HCT116 (cell line): ENCODE data around the gene TECPR1. TPM values are rescaled to one million over a fixed set of nuclear protein-coding genes. Genes with fewer than 3 reads are reported as not detected.

Experiments used
- ATAC-seq: fragments of 200-7000 bp; cut with Tn5 transposase; 2 replicates; pipeline ENCODE4 v1.9.1; 2020; ENCODE audit warnings: mild to moderate bottlenecking, moderate library complexity
- BruUV-seq: library from RNA; stranded (reverse); fragments of 400-500 nt; replicated peaks from 2 replicates; lab custom pipeline; 2021; lab: Mats Ljungman, UMichigan
- CTCF ChIA-PET: fragments of 300-600 bp; sonication (Branson Sonifier 250); formaldehyde crosslinking; loops from one replicate; lab custom pipeline; 2021; ENCODE audit warnings: antibody characterized with exemption; lab: Charles Lee
- POLR2A ChIA-PET: fragments of 300-600, 350-600 bp; sonication (Branson Sonifier 250); formaldehyde crosslinking; loops from one replicate; lab custom pipeline; 2021; ENCODE audit warnings: antibody characterized with exemption; lab: Charles Lee
- RAD21 ChIA-PET, 2 experiments: fragments of 300-600 bp; sonication (Branson Sonifier 250); formaldehyde crosslinking; loops; one replicate each; lab custom pipeline; 2023; ENCODE audit warnings: low total read pairs in 2 of 2; ENCODE audit not compliant: uncharacterized antibody in 2 of 2, unreplicated experiment in 2 of 2, low non-redundant PET in 1 of 2; lab: Charles Lee
- DNase-seq: peaks from one replicate; pipeline ENCODE4 v3.0.0-alpha.2; 2010; ENCODE audit warnings: low read depth, low spot score
- H2AFZ ChIP-seq: fragments of 200-600 bp; shearing (Covaris generic), sonication (generic); 2 replicates; pipeline ENCODE4 v1.6.1; 2017; ENCODE audit warnings: low read depth, mixed run types, mixed read lengths, antibody characterized with exemption, low read length; ENCODE audit not compliant: poor library complexity, severe bottlenecking
- H3K27ac ChIP-seq: 2 replicates; pipeline ENCODE4 v1.5.1; 2012; ENCODE audit warnings: low read depth, low read length
- H3K27me3 ChIP-seq: fragments of 200-600 bp; sonication (generic); 2 replicates; pipeline ENCODE4 v1.6.1; 2016; ENCODE audit warnings: mixed run types, low read length, mixed read lengths; ENCODE audit not compliant: insufficient read depth
- H3K36me3 ChIP-seq, 2 experiments: fragments of 200-500 bp in 1 of 2; fragments of 200-600 bp in 1 of 2; sonication (Bioruptor generic) in 1 of 2; sonication (generic) in 1 of 2; 2 replicates each; pipeline versions ENCODE4 v1.5.1 to v1.6.1; 2014 to 2016; ENCODE audit warnings: low read length in 2 of 2, inconsistent platforms in 1 of 2, mixed read lengths in 1 of 2, mixed run types in 1 of 2; ENCODE audit not compliant: insufficient read depth in 2 of 2, control insufficient read depth in 1 of 2
- H3K4me1 ChIP-seq, 2 experiments: fragments of 200-600 bp in 1 of 2; sonication (generic) in 1 of 2; 2 replicates each; pipeline versions ENCODE4 v1.5.1 to v1.6.1; 2012 to 2017; ENCODE audit warnings: low read length in 2 of 2, inconsistent platforms in 1 of 2, mild to moderate bottlenecking in 1 of 2, mixed read lengths in 1 of 2, mixed run types in 1 of 2, moderate library complexity in 1 of 2; ENCODE audit not compliant: insufficient read depth in 2 of 2, control insufficient read depth in 1 of 2
- H3K4me2 ChIP-seq: fragments of 200-600 bp; sonication (generic); 2 replicates; pipeline ENCODE4 v1.6.1; 2017; ENCODE audit warnings: mixed run types, low read length, mixed read lengths
- H3K4me3 ChIP-seq, 2 experiments: fragments of 200-600 bp in 1 of 2; sonication (generic) in 1 of 2; replicated peaks in 1 of 2; 2 replicates each; pipeline ENCODE4 v1.5.1; 2011 to 2016; ENCODE audit warnings: low read length in 2 of 2, control low read depth in 1 of 2, low read depth in 1 of 2, mild to moderate bottlenecking in 1 of 2, mixed read lengths in 1 of 2, mixed run types in 1 of 2
- H3K79me2 ChIP-seq: fragments of 200-600 bp; sonication (generic); 2 replicates; pipeline ENCODE4 v1.6.1; 2017; ENCODE audit warnings: mild to moderate bottlenecking, mixed run types, low read length, moderate library complexity, mixed read lengths; ENCODE audit not compliant: insufficient read depth
- H3K9ac ChIP-seq: fragments of 200-600 bp; sonication (generic); 2 replicates; pipeline ENCODE4 v1.6.1; 2016; ENCODE audit warnings: low read length, mixed read lengths
- H3K9me2 ChIP-seq: fragments of 200-600 bp; sonication (generic), shearing (Covaris generic); 2 replicates; pipeline ENCODE4 v1.6.1; 2017; ENCODE audit warnings: mixed run types, mild to moderate bottlenecking, moderate library complexity; ENCODE audit not compliant: insufficient read depth
- H3K9me3 ChIP-seq, 2 experiments: fragments of 200-500 bp in 1 of 2; fragments of 200-600 bp in 1 of 2; sonication (Bioruptor generic) in 1 of 2; sonication (generic) in 1 of 2; 2 replicates each; pipeline ENCODE4 v1.6.1; 2014 to 2017; ENCODE audit warnings: low read length in 2 of 2, mixed read lengths in 2 of 2, inconsistent platforms in 1 of 2, low read depth in 1 of 2, mild to moderate bottlenecking in 1 of 2, mixed run types in 1 of 2, moderate library complexity in 1 of 2; ENCODE audit not compliant: control insufficient read depth in 1 of 2, insufficient read depth in 1 of 2
- H4K20me1 ChIP-seq: fragments of 200-600 bp; sonication (generic), shearing (Covaris generic); 2 replicates; pipeline ENCODE4 v1.6.1; 2017; ENCODE audit warnings: mixed run types, mild to moderate bottlenecking, moderate library complexity; ENCODE audit not compliant: insufficient read depth
- CBX3 ChIP-seq: IDR thresholded peaks from 2 replicates; pipeline ENCODE4 v1.6.1; 2012; ENCODE audit warnings: low read depth
- EGR1 ChIP-seq: IDR thresholded peaks from 2 replicates; pipeline ENCODE4 v1.6.1; 2012; ENCODE audit warnings: low read depth
- FOSL1 ChIP-seq: IDR thresholded peaks from 2 replicates; pipeline ENCODE4 v1.6.1; 2012; ENCODE audit warnings: low read depth
- RAD21 ChIP-seq: IDR thresholded peaks from 2 replicates; pipeline ENCODE4 v1.6.1; 2012; ENCODE audit warnings: low read depth, mild to moderate bottlenecking
- intact Hi-C: fragments of 100-400 bp; cut with micrococcal nuclease; formaldehyde crosslinking; loops from 2 replicates; pipeline ENCODE4 v1.10.0; 2022
- total RNA-seq: library from RNA; stranded (reverse); gene quantifications from one replicate; pipeline ENCODE4 v1.2.1, GENCODE V29; 2021; ENCODE audit not compliant: unreplicated experiment
- TF ChIP-seq, protein P1 (sequence below): IDR thresholded peaks from 2 replicates; pipeline ENCODE4 v1.6.1; 2012; ENCODE audit warnings: low read depth
- TF ChIP-seq, protein P2 (sequence below): IDR thresholded peaks from 2 replicates; pipeline ENCODE4 v1.6.1; 2012

The TECPR1 gene
- total RNA-seq, 1 experiment from 2014 or later, result 19.9 TPM

GRCh38 chr7:98200364-98200763 is 51.7 kb downstream of the TECPR1 start:
- H3K79me2 ChIP-seq, result peaks cover 7% of the 10 kb centered on the region; the same call in 1 of the 2 replicates
- no peak overlapping the region for H3K9ac ChIP-seq
- POLR2A ChIA-PET, result no interaction called here
- H3K9me2 ChIP-seq, result no peaks in the 10 kb centered on the region
- RAD21 ChIA-PET, result no interaction called here
- no peaks in the 10 kb centered on the region for H3K9me3 ChIP-seq
- no TSS peak for BruUV-seq
- no peak for TF ChIP-seq EGR1
- TF ChIP-seq, protein P1, sequence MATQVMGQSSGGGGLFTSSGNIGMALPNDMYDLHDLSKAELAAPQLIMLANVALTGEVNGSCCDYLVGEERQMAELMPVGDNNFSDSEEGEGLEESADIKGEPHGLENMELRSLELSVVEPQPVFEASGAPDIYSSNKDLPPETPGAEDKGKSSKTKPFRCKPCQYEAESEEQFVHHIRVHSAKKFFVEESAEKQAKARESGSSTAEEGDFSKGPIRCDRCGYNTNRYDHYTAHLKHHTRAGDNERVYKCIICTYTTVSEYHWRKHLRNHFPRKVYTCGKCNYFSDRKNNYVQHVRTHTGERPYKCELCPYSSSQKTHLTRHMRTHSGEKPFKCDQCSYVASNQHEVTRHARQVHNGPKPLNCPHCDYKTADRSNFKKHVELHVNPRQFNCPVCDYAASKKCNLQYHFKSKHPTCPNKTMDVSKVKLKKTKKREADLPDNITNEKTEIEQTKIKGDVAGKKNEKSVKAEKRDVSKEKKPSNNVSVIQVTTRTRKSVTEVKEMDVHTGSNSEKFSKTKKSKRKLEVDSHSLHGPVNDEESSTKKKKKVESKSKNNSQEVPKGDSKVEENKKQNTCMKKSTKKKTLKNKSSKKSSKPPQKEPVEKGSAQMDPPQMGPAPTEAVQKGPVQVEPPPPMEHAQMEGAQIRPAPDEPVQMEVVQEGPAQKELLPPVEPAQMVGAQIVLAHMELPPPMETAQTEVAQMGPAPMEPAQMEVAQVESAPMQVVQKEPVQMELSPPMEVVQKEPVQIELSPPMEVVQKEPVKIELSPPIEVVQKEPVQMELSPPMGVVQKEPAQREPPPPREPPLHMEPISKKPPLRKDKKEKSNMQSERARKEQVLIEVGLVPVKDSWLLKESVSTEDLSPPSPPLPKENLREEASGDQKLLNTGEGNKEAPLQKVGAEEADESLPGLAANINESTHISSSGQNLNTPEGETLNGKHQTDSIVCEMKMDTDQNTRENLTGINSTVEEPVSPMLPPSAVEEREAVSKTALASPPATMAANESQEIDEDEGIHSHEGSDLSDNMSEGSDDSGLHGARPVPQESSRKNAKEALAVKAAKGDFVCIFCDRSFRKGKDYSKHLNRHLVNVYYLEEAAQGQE, result no peak
- no peak for TF ChIP-seq CBX3
- TF ChIP-seq, all 23 proteins: peak for 0
- Histone ChIP-seq H2AFZ (no peak overlapping the region), H3K36me3 (no peaks in the 10 kb centered on the region), H4K20me1 (no peaks in the 10 kb centered on the region), H3K27ac (no peak overlapping the region), H3K4me3 (no peak overlapping the region), H3K4me2 (no peak overlapping the region), H3K4me1 (no peaks in the 10 kb centered on the region), H3K27me3 (no peaks in the 10 kb centered on the region)
- intact Hi-C loops, result no loop called here
- no peak for ATAC-seq
- no peak for DNase-seq
- CTCF ChIA-PET, result no interaction called here

GRCh38 chr7:98199131-98199530 is 52.9 kb downstream of the TECPR1 start:
- H3K4me1 ChIP-seq, result no peaks in the 10 kb centered on the region
- TF ChIP-seq FOSL1, result no peak
- TF ChIP-seq, protein P2, sequence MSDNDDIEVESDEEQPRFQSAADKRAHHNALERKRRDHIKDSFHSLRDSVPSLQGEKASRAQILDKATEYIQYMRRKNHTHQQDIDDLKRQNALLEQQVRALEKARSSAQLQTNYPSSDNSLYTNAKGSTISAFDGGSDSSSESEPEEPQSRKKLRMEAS, result no peak
- TF ChIP-seq RAD21, result no peak
- DNase-seq (no peak), ATAC-seq (no peak)
- H4K20me1 ChIP-seq, result no peaks in the 10 kb centered on the region
- H3K9me3 ChIP-seq, result no peaks in the 10 kb centered on the region
- no peak overlapping the region for H3K9ac ChIP-seq
- no peaks in the 10 kb centered on the region for H3K9me2 ChIP-seq
- H3K79me2 ChIP-seq, result peaks cover 7% of the 10 kb centered on the region; the same call in 1 of the 2 replicates
- BruUV-seq, result no TSS peak
- H3K4me3 ChIP-seq, result no peak overlapping the region
- no peaks in the 10 kb centered on the region for H3K36me3 ChIP-seq
- POLR2A ChIA-PET, result interaction anchor here (0.6 kb wide), 1 partner anchor 226 kb away, joined by 3 read pairs; no protein-coding TSS in a partner anchor
- no peak overlapping the region for H3K27ac ChIP-seq
- no peak overlapping the region for H3K4me2 ChIP-seq
- RAD21 ChIA-PET, result no interaction called here
- CTCF ChIA-PET, result no interaction called here
- intact Hi-C loops, result no loop called here
- H3K27me3 ChIP-seq, result no peaks in the 10 kb centered on the region
- no peak overlapping the region for H2AFZ ChIP-seq
